K562 (cell line): ENCODE results near the gene MMP24.

ENCODE experiments used
- ARNT ChIP-seq, 2 experiments: fragments of 450-650 bp; IDR thresholded peaks; 2 replicates each; pipeline ENCODE4 v1.6.1; 2016; ENCODE audit warnings: mild to moderate bottlenecking in 1 of 2
- BRD9 ChIP-seq: fragments of 450-650 bp; IDR thresholded peaks from 2 replicates; pipeline ENCODE4 v1.6.1; 2018; ENCODE audit warnings: low read depth; ENCODE audit not compliant: partially characterized antibody
- CTCF ChIP-seq, 3 experiments: IDR thresholded peaks in 2 of 3; conservative IDR thresholded peaks in 1 of 3; 2 replicates each; pipeline ENCODE4 v1.5.1; 2011 to 2012; ENCODE audit warnings: low read length in 3 of 3, mild to moderate bottlenecking in 3 of 3, control low read depth in 2 of 3, improper control_type of control experiment in 1 of 3, inconsistent platforms in 1 of 3, low read depth in 1 of 3, mixed read lengths in 1 of 3, moderate library complexity in 1 of 3; ENCODE audit not compliant: insufficient read depth in 2 of 3
- CUX1 ChIP-seq: fragments of 200-800 bp; sonication (Bioruptor generic); IDR thresholded peaks from 2 replicates; pipeline ENCODE4 v1.6.1; 2016; ENCODE audit warnings: missing genetic modification characterization, missing compliant biosample characterization
- E2F6 ChIP-seq, 2 experiments: IDR thresholded peaks; 2 replicates each; pipeline ENCODE4 v1.6.1; 2011; ENCODE audit warnings: borderline replicate concordance in 1 of 2, control low read depth in 1 of 2, low read depth in 1 of 2, low read length in 1 of 2, mild to moderate bottlenecking in 1 of 2, mixed read lengths in 1 of 2, moderate library complexity in 1 of 2; ENCODE audit not compliant: insufficient read depth in 1 of 2, insufficient read length in 1 of 2, poor library complexity in 1 of 2, severe bottlenecking in 1 of 2; ENCODE audit errors: extremely low read depth in 1 of 2
- EP300 ChIP-seq: IDR thresholded peaks from 2 replicates; pipeline ENCODE4 v1.6.1; 2012; ENCODE audit warnings: low read length, improper control_type of control experiment
- RCOR1 ChIP-seq, 2 experiments: IDR thresholded peaks; 2 replicates each; pipeline ENCODE4 v1.6.1; 2012; ENCODE audit warnings: low read depth in 2 of 2, low read length in 2 of 2, borderline replicate concordance in 1 of 2, improper control_type of control experiment in 1 of 2
- SETDB1 ChIP-seq: IDR thresholded peaks from one replicate; pipeline ENCODE4 v1.6.1; 2012; ENCODE audit warnings: low read length, control low read depth, inconsistent platforms
- YY1 ChIP-seq, 3 experiments: IDR thresholded peaks; 2 replicates each; pipeline ENCODE4 v1.6.1; 2011; ENCODE audit warnings: low read length in 2 of 3, mild to moderate bottlenecking in 2 of 3, moderate library complexity in 2 of 3, borderline replicate concordance in 1 of 3, control low read depth in 1 of 3, low read depth in 1 of 3; ENCODE audit not compliant: insufficient read depth in 3 of 3, insufficient replicate concordance in 2 of 3, control insufficient read depth in 1 of 3, insufficient read length in 1 of 3; ENCODE audit errors: extremely low read depth in 1 of 3
- ZNF3 ChIP-seq: fragments of 250-450 bp; sonication (Bioruptor Pico); IDR thresholded peaks from 2 replicates; pipeline ENCODE4 v1.5.0; 2021; ENCODE audit warnings: mild to moderate bottlenecking, moderate library complexity
- ZNF76 ChIP-seq: fragments of 250-450 bp; sonication (Bioruptor Pico); IDR thresholded peaks from 2 replicates; pipeline ENCODE4 v1.4.0; 2020; ENCODE audit warnings: mild to moderate bottlenecking, moderate library complexity, borderline replicate concordance

GRCh38 chr20:35280523-35280922 is 54.0 kb downstream of the MMP24 start:
- TF ChIP-seq CUX1 (CRISPR knock-in tag), result no peak
- TF ChIP-seq RCOR1 (IDR thresholded peaks at IDR 0.05; ENCODE audit: borderline replicate concordance in 1 of 2, low read depth in 2 of 2, low read length in 2 of 2), result no peak
- no peak for TF ChIP-seq CTCF (IDR thresholded peaks at IDR 0.05 in 2 of 3, conservative IDR thresholded peaks at IDR 0.05 in 1 of 3; ENCODE audit: insufficient read depth in 2 of 3, low read depth in 1 of 3, low read length in 3 of 3)
- no peak for TF ChIP-seq YY1 (IDR thresholded peaks at IDR 0.05; ENCODE audit: borderline replicate concordance in 1 of 3, control insufficient read depth in 1 of 3, extremely low read depth in 1 of 3, insufficient read depth in 3 of 3, insufficient read length in 1 of 3, insufficient replicate concordance in 2 of 3, low read depth in 1 of 3, low read length in 2 of 3)
- TF ChIP-seq ARNT (IDR thresholded peaks at IDR 0.05), result no peak
- no peak for TF ChIP-seq BRD9
- no peak for TF ChIP-seq E2F6 (IDR thresholded peaks at IDR 0.05; ENCODE audit: borderline replicate concordance in 1 of 2, extremely low read depth in 1 of 2, insufficient read depth in 1 of 2, insufficient read length in 1 of 2, low read depth in 1 of 2, low read length in 1 of 2, poor library complexity in 1 of 2, severe bottlenecking in 1 of 2)
- TF ChIP-seq EP300, result no peak
- TF ChIP-seq SETDB1, result no peak
- no peak for TF ChIP-seq ZNF3 (CRISPR knock-in tag)
- no peak for TF ChIP-seq ZNF76
